Activated CD8-positive, alpha-beta T cell treated with anti-CD3 and anti-CD28 coated beads for 36 hours (primary cell): Measurements from ENCODE around the gene VSTM4. TPM values are rescaled to one million over a fixed set of nuclear protein-coding genes. Genes with fewer than 3 reads are reported as not detected.

Experiments
- ATAC-seq: fragments of 200-7000 bp; cut with Tn5 transposase; one replicate; pipeline ENCODE4 v1.10.0; 2021; ENCODE audit warnings: mild to moderate bottlenecking, moderate library complexity
- CTCF ChIA-PET: fragments of 350-600 bp; sonication (Branson Sonifier 250); formaldehyde crosslinking; loops from one replicate; lab custom pipeline; 2021; ENCODE audit warnings: antibody characterized with exemption; lab: Charles Lee
- POLR2A ChIA-PET: fragments of 350-600 bp; sonication (Branson Sonifier 250); formaldehyde crosslinking; loops from one replicate; lab custom pipeline; 2021; ENCODE audit warnings: antibody characterized with exemption; lab: Charles Lee
- DNase-seq: peaks from one replicate; pipeline ENCODE4 v3.0.0-alpha.2; 2020
- H3K27ac Mint-ChIP-seq: one replicate; pipeline ENCODE4 v1.8.0; 2021; ENCODE audit warnings: mild to moderate bottlenecking, mixed read lengths
- H3K27me3 Mint-ChIP-seq: one replicate; pipeline ENCODE4 v1.8.0; 2021; ENCODE audit warnings: mixed read lengths
- H3K36me3 Mint-ChIP-seq: one replicate; pipeline ENCODE4 v1.8.0; 2021; ENCODE audit warnings: low read depth, mixed read lengths
- H3K4me1 Mint-ChIP-seq: one replicate; pipeline ENCODE4 v1.8.0; 2021; ENCODE audit warnings: low read depth, mixed read lengths
- H3K4me3 Mint-ChIP-seq: one replicate; pipeline ENCODE4 v1.8.0; 2021; ENCODE audit warnings: mild to moderate bottlenecking, moderate library complexity, mixed read lengths
- H3K9me3 Mint-ChIP-seq: one replicate; pipeline ENCODE4 v1.8.0; 2021; ENCODE audit warnings: mixed read lengths
- CTCF ChIP-seq: fragments of 200-600 bp; IDR thresholded peaks from one replicate; pipeline ENCODE4 v1.8.0; 2022; ENCODE audit warnings: antibody characterized with exemption, mild to moderate bottlenecking
- intact Hi-C: fragments of 100-400 bp; cut with micrococcal nuclease; formaldehyde crosslinking; loops from one replicate; pipeline ENCODE4 v1.10.0; 2022
- total RNA-seq, 2 experiments: library from RNA; stranded (reverse); gene quantifications; one replicate each; pipeline ENCODE4 v1.2.3, GENCODE V29; 2021

The VSTM4 gene
- total RNA-seq, 2 experiments from 2014 or later, result 0.04 to 0.09 TPM

GRCh38 chr10:49149881-49150280 lies 34.6 kb upstream of the VSTM4 start:
- Mint-ChIP-seq H3K27me3 (peaks cover 2% of the 10 kb centered on the region), H3K4me1 (no peaks in the 10 kb centered on the region), H3K9me3 (peaks cover 3% of the 10 kb centered on the region), H3K36me3 (no peaks in the 10 kb centered on the region), H3K27ac (no peak overlapping the region), H3K4me3 (no peak overlapping the region)
- no peak for DNase-seq
- ChIA-PET POLR2A (no interaction called here), CTCF (no interaction called here)
- intact Hi-C loops, result no loop called here
- ATAC-seq, result no peak
- no peak for TF ChIP-seq CTCF

DNA sequence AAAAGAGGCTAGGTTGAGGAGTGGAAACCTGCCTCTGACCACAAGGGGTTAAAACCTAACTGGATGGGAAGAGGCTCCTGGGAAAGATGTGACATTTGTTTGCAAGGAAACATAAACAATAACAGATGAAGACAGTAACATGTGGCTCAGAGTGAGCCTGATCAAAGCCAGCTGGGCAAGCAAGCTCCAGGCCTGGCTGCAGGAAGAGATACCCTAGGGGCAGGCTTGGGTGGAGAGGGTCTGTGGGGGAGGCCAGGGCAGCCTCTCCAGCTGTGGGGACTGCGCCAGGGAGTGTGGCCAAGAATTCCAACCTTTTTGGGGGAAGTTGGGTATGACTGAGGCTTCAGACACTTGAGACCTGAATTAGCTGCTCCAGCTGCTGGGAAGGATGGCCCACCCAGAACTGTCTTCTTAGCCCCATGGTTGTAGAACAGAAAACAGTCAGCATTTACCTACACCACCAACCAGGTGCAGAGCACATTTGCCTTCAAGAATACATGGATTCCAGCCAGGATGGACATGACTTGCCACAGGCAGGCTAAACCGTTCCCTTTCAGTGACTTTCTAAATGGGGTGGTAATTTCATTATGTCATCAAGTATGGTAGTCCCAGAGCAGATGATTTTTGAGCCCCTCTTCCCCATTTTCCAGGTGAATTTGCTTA lies 28.9 kb upstream of the VSTM4 start:
- intact Hi-C loops, result no loop called here
- no peaks in the 10 kb centered on the region for H3K27me3 Mint-ChIP-seq
- POLR2A ChIA-PET, result no interaction called here

DNA sequence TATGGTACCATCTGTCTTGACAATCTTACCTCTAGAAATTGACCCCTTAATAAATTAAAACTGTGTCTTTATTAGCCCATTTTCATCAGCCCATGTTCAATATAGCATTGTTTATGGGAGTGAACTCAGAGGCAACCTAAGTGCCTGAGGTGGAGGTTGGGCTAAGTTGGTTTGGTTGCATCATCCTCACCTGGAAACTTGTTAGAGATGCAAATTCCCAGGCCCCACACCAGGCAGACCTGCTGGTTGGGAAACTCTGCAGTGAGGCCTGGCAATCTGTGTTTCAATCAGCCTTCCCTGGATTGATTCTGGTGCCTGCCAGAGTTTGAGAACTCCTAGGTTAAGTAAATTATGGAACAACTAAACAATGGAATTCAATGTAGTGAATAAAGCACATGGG lies 27.9 kb upstream of the VSTM4 start:
- Mint-ChIP-seq H3K9me3 (peaks cover 2% of the 10 kb centered on the region), H3K27ac (no peak overlapping the region)

More for the DNA sequence above, 28.9 kb upstream of the VSTM4 start:
- H3K4me1 Mint-ChIP-seq, result no peaks in the 10 kb centered on the region
- TF ChIP-seq CTCF, result no peak
- CTCF ChIA-PET, result no interaction called here
- DNase-seq (no peak), ATAC-seq (no peak)
- H3K9me3 Mint-ChIP-seq, result peaks cover 3% of the 10 kb centered on the region
- no peak overlapping the region for H3K27ac Mint-ChIP-seq
- no peak overlapping the region for H3K4me3 Mint-ChIP-seq
- H3K36me3 Mint-ChIP-seq, result no peaks in the 10 kb centered on the region

GRCh38 chr10:49141541-49142332 lies 26.4 kb upstream of the VSTM4 start:
- no peak overlapping the region for H3K27ac Mint-ChIP-seq
- no peaks in the 10 kb centered on the region for H3K9me3 Mint-ChIP-seq
- ChIA-PET CTCF (interaction anchor here (1.5 kb wide), 1 partner anchor 22 kb away, joined by 4 read pairs; no protein-coding TSS in a partner anchor), POLR2A (no interaction called here)
- DNase-seq (no peak), ATAC-seq (no peak)
- H3K36me3 Mint-ChIP-seq, result no peaks in the 10 kb centered on the region
- intact Hi-C loops, result no loop called here
- no peak overlapping the region for H3K4me3 Mint-ChIP-seq
- no peak for TF ChIP-seq CTCF
- H3K27me3 Mint-ChIP-seq, result peaks cover 1% of the 10 kb centered on the region
- H3K4me1 Mint-ChIP-seq, result no peaks in the 10 kb centered on the region

More for the DNA sequence above, 27.9 kb upstream of the VSTM4 start:
- ATAC-seq (no peak), DNase-seq (no peak)
- Mint-ChIP-seq H3K4me3 (no peak overlapping the region), H3K27me3 (no peaks in the 10 kb centered on the region), H3K36me3 (no peaks in the 10 kb centered on the region), H3K4me1 (no peaks in the 10 kb centered on the region)
- POLR2A ChIA-PET, result no interaction called here
- CTCF ChIA-PET, result no interaction called here
- no peak for TF ChIP-seq CTCF
- intact Hi-C loops, result no loop called here
